Fibroblast of peridontal ligament (primary cell): ENCODE data around the gene TLNRD1.

Experiments
- DNase-seq: peaks from one replicate; pipeline ENCODE4 v3.0.0-alpha.2; 2010; ENCODE audit errors: extremely low read depth

The TLNRD1 gene

DNA sequence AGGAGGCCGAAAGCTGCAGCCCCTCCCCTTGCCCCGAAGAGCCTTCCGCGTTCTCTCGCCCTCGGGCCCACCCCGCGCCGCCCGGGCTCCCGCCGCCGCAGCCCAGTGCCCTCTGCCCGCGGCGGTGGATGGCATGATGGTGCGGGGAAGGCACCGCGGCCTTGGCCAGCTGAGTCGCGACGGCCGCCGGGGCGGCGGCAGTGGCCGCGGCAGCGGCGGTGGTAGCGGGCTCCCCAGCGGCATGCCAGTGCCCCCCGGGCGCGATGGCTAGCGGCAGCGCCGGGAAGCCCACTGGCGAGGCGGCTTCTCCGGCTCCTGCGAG is 1.2 kb downstream of the TLNRD1 start:
- no peak for DNase-seq

DNA sequence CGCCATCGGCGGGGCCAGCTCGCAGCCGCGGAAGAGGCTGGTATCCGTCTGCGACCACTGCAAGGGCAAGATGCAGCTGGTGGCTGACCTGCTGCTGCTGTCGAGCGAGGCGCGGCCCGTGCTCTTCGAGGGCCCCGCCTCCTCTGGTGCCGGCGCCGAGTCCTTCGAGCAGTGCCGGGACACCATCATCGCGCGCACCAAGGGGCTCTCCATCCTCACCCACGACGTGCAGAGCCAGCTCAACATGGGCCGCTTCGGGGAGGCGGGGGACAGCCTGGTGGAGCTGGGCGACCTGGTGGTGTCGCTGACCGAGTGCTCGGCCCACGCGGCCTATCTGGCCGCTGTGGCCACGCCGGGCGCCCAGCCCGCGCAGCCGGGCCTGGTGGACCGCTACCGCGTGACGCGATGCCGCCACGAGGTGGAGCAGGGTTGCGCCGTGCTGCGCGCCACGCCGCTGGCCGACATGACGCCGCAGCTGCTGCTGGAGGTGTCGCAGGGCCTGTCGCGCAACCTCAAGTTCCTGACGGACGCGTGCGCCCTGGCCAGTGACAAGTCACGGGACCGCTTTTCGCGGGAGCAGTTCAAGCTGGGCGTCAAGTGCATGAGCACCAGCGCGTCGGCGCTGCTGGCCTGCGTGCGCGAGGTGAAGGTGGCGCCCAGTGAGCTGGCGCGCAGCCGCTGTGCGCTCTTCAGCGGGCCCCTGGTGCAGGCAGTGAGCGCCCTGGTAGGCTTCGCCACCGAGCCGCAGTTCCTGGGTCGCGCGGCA is 1.8 kb downstream of the TLNRD1 start:
- DNase-seq = no peak

DNA sequence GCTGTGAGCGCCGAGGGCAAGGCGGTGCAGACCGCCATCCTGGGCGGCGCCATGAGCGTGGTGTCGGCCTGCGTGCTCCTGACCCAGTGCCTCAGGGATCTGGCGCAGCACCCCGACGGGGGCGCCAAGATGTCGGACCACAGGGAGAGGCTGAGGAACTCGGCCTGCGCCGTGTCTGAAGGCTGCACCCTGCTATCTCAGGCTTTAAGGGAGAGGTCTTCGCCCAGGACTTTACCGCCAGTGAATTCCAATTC is 2.3 kb downstream of the TLNRD1 start:
- DNase-seq = no peak

DNA sequence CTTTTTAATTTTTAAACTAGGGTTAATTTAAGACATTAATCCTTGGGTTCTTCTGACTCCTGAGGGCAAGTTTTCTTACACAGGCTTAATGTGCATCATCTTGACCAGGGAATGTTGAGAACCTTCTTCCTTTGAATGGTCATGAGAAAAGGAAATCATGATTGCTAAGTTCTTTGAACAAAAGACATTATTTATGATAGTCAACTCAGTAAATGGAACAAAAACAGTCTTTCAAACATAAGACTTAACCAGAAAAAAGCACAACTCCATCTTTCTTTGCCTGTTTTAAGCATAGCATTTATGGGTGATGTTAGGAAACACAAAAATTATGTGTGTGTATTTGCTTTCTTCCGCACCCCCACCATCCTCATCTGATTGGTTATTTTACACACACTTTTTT is 5.4 kb downstream of the TLNRD1 start:
- no peak for DNase-seq

DNA sequence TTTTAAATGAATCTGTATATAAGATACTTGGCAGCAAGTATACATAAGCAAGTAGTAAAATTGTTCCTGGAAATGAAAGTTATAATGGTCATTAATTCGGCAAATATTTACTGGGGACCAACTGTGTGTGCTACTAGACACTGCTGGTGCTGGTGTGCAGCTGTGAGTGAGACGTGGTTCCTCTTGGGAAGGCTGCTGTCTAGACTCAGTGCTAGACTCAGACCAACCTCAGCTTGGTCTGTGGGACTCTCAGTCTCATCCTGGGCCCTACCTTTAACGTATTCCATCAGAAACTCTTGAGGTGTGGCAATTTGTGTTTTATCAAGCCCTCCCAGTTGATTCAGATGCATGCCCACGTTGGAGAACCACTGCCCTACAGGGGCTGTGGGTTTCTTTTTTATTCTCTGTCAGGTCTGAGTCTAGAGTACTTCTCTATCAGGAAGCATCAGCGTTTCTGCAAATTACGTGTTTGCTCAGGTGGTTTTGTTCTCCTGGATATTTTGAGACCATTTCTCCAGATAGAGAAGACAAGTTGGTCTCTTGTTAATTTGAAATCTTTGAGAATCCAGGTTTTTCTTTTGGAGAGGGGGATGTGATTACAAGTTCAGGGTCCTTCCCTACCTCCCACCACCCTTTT is 6.8 kb downstream of the TLNRD1 start:
- DNase-seq = no peak

DNA sequence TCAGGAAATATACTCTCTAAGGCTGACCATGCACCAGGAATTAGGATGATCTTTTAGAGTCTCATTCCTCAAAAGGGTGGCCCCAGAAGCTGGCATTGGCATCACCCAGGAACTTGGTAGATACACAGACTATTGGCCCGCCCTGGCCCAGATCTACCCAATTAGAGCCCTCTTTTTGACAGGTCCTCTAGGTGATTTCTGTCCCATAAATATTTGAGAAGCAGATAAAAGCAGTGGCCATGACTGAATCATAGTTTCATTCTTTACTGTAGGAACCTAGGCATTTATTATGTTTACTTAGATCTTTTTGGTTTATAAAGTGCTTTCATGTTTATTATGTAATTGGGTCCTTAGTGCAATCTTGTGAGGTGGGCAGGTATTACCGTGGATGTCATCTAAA is 7.6 kb downstream of the TLNRD1 start:
- no peak for DNase-seq

DNA sequence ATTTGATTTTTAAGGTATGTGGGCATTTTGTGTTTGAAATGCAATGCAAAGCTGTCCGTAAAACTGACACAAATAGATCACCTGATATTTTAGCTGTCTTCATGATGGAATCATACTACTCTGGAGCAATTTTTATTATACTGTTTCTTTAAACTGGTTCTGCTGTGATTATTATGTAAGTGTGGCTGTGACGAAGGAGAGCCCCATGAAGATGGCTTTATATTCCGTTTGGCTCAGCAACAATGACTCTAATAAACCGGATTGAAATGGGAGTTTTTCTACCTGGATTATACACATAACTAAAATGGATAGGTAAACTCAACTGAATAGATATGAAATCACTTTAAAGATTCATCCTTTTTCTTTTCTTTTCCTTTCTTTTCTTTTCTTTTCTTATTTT is 9.4 kb downstream of the TLNRD1 start:
- DNase-seq = no peak

DNA sequence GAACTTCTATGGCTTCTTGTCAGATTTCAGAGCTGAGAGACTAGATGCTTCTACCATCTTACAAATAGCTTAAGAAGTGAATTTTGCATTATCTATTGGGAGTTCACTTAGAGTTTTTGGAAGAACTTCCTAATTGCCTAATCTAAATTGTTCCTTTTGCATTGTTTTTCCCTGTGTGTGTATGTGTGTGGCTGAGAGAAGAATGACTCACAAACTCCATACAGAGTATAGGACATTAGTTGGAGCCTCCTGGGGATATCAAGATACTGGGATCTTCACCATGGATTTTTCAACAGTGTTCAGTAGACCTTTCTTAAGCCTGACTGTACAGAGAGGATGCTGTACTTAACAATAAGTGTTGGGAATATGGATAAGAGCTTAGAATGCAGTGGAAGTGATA is 10.9 kb downstream of the TLNRD1 start:
- DNase-seq = peak; percentile 59

DNA sequence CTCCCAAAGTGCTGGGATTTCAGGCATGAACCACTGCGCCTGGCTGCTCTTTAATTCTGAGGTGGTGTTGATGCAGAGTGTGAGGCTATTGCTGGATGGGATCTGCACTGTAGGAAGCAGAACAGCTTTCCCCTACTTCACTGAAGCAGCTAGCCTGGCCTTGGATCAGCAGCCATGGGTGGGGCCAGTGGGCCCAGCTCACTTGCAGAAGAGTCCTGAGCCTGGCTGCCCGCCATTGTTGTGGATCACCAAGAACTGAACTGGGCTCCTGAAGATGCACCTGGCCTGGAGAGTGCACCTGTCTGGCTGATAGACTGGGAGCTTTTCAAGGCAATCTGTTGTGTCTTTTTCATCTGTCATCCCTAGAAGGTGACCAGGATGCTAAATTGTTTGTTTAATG is 11.9 kb downstream of the TLNRD1 start:
- no peak for DNase-seq

DNA sequence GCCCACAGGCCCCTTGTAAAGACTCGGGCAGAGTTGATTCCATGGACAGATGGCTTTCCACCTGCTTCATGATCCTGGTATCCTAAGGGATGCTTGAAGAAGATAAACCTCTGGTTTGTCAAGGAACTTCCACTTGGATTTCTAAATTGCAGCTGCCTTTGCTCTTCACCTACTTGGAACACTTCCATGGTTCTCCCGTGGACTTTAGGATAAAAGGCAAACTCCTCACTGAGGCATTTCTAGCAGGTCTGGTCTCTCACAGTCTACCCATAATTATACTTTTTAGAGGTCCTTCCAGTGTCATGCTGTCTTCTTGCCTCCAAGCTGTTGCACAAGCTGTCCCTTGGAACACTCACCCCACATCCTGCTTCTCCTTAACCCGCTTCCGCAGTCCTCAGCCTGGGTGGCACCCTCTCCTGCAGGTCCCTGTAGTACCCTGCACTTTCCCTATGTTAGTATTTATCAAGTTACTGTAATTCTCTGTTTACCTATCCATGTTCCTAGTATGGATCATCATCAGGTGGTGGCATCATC is 12.7 kb downstream of the TLNRD1 start:
- no peak for DNase-seq

DNA sequence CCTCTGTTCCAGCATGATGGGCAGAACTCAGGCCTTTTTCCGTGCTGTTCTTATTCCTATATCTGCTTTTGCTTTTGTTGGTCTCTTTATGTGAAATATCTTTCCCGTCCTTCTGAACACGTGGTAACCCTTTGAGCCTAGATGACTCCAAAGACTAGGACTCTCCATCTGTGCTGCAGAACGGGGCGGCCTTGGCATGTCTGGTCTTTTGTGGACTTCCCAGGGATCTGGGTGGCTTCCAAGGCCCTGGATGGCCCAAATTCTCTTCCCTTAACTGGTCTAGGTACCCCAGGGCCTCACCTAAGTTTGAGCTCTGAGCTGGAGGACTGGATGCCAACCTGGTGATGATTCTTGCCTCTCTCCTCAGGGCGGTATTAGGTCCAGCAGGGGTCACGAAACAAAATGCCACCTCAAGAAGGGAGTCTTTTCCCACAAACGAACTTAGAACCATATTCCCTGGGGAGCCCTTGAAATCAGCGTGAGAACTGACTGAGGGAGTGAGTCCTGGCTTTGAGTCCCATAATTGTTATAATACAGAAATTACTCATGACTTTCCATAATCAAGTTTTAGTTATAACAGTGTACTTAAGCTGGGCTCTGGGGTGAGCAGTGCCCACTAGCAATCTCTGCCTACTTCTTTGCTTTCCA is 13.8 kb downstream of the TLNRD1 start:
- DNase-seq = peak; percentile 44

DNA sequence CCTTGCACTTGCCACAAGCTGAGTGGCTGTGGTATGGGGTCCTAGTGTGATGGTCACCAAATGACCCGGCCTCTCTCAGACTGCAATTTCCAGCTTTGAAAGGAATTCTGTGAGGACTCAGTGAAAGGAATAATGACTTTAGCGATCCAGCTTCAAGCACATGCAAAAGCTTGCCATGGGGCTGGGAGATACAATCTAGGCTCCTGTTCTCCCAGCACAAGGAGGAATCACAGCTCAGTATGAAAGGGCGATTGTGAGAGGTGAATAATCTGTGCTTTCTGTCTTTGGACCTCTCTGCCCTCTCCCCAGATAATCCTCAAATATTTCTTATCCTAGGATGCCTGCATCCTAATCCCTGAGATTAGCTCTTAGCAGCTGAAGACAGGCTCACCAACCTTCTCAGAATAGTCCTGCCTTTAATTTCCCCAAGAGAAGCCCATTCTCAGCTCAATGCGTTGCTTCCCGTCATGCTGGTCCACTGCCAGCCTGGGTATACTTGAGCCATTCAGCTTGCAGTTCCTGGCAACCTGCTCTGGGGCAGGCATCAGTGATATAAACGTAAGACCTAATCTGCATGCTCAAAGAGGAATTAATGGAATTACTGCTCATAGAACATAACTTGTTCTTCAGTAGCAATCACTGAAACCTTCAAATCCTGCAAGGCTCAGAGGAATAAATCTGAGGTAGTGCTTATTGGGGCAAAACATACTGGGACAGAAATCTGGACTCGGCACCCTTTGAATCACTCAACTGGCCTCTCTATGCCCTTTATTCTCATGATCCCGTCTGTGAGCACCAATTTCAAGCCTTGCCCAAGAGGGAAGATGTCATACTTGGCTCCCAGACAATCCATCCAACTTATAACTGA is 15.1 kb downstream of the TLNRD1 start:
- peak; percentile 53 for DNase-seq

DNA sequence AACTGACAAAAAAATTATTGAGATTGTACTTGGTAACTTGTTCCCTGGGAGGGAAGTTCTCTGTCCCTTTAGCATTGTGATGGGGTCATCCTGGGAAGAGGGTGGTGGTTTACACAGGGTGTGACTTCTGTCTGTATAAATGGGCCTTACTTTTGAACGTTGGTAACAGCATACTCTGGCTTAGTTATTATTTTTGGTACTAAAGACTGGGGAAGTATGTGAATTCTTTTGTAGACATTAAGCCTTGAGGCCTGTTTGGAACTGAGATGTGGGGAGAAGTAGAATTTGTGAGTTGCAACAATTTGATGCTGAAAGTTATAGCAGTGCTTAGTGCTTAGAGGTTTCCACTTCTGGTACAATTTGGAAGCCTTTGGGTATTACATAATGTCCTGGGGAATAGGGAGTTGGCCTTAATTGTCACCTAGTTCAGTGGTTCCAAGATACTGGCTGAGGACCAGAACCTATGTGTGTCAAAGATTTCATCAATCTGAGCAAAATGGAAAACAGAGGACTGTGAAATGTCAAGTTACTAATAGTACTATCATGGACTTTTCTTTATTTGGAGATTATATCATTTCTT is 15.9 kb downstream of the TLNRD1 start:
- DNase-seq = no peak

DNA sequence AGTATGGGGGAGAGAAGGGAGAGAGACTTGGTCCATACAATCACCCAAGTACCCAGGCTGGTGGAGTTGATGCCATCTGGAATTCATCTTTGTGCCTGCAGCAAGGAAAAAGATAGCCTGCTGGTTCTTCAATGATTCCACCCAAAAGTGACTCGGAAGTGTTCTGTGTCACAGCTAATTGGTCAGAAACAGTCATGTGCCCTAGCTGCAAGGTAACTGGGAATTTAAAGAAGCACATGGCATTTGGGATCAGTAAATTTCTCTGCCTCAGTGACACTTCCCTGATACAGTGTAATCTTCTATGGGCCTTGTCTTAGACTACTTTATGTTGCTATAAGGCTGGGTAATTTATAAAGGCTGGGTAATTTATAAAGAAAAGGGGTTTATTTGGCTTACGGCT is 17.5 kb downstream of the TLNRD1 start:
- no peak for DNase-seq

DNA sequence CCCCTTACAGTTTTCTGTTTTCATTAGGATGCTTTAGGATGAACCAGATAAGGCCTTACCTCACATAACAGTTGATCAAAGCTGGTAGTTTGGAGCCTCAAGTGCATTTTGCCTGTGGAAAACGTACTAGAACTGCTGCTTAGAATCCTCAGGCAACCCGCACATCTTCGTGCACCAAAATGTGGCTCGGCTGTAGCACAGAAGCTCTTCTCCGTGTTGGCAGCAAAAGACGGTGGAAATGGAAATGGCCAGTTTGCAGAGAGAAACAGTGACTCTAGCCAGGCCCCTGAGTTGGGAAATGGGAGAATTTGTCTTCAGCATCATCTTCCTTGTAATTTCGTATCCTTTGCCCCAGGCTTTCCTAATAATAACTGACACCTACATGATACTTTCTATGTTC is 20.6 kb downstream of the TLNRD1 start:
- DNase-seq = no peak

DNA sequence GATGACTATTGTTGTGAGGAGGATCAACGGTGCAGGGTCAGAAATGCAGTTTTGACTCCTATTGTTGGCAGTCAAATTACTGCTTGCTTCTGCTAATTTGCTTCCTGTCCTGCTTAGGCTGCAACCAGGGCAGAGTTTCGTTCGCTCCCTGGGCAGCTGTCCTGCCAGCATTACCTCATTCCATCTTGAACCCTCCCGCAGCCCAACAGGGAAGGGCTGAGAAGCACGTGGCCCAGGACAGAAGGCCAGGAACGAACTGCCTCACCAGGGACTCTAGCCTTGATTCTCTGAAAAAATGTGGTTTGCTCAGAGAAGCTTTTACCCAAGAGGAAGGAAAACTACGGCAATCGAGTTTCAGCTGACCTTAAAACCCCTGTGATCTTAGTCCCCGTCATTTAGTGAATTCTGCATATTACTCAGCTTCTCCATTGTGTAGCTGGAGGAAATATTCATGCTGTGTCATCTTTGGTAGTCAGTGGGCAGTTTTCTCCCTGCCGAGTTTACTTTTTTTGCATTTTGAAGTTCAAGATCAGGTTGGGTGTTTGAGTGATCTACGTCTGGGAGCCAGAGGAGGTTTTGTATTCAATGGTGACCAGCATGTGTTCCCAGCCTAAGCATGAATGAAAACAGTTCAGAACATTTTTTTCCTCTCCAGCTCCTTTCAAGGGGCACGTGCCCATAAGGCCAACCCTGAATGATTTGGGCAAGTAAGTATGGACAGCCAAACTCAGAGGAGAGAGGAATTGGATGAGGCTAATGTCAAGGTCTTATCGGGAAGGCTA is 23.0 kb downstream of the TLNRD1 start:
- peak; percentile 89 for DNase-seq

DNA sequence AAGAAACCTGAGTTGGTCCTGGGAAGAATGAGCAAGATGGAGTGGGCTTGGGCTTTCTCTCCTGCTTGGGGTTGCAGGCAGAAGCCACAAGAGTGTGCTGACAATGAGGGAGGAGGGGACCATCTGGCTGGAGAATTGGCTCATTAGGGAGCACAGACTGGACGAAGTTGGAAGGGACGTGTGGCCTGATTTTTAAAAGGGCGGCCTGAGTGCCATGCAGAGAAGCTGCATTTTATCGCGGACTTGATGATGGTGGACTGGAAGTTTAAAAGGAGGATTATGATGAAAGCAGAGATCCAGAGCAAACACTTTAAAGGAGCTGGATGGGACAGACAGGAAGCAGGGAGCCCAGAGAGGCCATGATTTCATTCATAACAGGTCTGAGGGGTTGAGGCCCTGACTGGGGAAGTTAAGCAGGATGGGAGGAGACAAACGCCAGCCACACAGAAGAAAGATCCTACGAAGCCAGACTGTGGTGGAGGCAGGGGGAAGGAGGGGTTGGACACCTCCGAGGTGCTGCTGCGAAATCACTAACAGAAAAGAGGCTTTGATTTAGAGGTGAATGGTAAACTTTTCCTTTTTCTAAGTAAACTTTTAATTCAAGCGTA is 23.6 kb downstream of the TLNRD1 start:
- no peak for DNase-seq

DNA sequence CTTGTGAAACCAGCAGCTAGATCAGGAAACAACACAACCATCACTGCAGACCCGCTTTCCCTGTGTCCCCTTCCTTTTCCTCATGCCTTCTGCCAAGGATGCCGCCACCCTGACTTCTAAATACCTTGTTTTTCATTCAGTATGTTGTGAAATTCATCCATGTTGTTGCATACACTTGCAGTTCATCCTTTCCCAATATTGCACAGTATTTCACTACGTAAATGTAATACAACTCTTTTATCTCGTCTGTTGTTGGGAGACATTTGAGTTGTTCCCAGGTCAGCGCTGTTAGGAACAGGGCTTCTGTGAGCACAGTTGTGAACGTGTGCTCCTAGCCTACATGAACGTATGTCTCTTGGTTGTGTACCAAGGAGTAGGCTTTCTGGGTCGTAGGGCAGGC is 24.2 kb downstream of the TLNRD1 start:
- no peak for DNase-seq

DNA sequence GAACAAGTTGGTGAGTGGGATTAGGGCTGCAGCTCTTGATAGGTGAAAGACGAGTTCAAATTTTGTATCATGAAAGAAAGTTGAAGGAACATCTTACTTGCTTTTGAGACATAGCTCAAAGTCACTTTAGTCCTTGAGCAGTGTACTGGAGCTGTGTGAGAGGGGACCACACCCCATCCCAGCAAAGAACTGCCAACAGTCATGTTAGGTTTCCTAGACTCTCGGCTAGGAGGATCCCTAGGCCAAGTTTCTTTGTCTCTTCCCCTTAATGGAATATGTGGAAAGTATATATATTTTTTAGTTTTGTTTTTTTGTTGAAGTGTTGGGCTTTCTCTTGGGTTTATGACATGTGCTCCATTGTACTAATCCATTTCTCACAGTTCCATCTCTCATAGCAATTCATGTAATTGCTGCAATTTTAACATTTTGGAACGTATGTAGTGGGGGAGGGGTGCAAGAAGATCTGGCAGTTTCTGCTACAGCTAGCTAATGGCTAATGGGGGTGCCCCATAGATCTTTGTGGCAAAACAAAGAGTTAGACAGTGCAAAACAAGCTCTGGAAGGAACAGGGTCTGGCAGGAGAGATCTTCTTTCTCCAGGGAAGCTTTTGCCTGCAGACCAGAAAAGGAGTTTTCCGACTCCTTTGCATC is 25.1 kb downstream of the TLNRD1 start:
- no peak for DNase-seq

DNA sequence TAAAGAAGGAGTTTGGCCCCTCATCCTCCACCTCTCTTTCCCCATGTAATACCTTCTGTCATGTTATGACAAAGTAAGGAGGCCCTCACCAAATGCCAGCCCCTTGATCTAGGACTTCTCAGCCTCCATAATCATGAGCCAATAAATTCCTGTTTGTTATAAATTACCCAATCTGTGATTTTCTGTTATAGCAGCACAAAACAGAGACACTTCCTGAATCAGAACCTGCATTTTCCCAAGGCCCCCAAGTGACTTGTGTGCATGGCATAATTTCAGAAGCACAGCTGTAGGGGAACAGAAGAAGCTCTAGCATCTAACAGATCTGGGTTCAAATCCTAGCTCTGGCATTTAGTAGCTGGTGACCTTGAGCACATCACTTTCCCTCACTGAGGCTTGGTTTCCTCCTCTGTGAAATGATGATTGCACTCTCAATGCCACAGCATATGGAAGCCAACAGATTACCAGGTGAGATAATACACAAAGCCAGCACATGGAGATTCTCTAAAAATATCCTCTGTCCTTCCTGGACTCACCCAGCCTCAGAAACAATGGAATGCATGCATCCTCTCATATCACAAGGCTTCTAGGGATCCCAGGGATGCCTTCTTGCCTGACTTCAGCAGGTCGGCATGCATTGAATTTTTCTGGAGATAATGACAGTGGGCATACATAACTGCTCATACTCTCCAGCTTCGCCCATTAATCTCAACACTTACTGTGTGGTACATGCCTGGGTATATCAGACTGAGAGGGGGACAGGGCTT is 26.3 kb downstream of the TLNRD1 start:
- DNase-seq = no peak
